HG02588 (cell line): ENCODE measurements around the gene ITPRIPL1.

Source experiments
- ATAC-seq: cut with Tn5 transposase; IDR thresholded peaks from one replicate; pipeline ENCODE4 v1.9.1; 2021; ENCODE audit warnings: mild to moderate bottlenecking, moderate library complexity; ENCODE audit not compliant: unreplicated experiment

Gene ITPRIPL1

DNA sequence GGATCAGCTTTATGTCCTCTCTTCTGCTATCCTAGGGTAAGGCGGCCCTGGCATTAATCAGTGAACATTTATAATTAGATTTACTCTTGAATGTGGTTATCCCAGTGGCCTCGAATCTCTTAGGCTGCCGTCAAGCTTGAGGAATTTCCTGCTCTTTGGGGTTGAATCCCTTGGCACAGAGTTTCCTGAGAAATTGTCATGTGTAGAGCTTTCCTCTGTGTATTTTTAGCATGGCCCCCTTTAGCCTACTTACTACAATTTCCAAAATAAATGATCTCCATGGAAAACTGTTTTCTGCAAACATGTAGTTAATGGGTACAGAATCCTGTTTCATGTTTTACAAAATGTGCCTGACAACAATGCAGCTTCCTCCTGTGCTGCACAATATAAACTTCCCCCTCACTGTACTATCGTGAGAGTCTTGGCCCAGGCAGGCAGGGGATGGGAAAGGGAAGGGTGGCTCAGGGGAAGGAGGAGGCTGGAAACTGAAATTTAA lies 28.5 kb downstream of the ITPRIPL1 start:
- no peak for ATAC-seq

DNA sequence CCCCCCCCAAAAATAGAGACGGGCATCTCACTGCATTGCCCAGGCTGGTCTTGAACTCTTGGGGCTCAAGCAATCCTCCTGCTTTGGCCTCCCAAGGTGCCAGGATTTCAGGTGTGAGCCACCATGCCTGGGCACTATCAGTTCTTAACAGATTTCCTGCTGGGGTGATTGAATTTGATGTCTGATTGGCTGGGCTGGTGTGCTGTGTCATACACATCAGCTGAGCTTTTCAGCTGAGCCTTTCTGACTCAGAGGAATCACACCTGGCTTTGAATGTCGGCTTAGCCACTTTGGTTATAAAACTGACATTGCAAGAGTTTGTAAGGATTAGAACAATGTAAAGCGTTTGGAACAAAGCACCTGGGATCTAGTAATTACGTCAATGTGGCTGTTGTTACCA lies 29.4 kb downstream of the ITPRIPL1 start:
- ATAC-seq = no peak

DNA sequence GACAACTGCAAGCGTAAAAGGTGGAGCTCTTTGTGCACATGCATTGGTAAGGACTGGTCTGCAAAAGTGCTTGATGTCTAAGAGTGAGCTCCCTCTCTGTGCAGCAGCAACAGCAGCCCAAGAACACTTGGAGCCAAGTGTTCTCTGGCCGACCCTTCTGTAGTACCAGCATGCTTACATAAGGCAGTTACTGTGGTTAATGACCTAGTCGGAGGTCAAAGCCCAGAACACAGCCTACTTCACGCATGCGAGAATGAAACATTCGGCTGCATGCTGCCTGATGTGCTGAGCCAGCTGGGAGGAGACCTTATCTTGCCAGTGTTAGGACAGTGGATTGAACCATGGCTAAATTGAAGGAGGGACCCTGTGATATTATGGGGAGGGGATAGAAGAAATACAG lies 31.8 kb downstream of the ITPRIPL1 start:
- no peak for ATAC-seq

DNA sequence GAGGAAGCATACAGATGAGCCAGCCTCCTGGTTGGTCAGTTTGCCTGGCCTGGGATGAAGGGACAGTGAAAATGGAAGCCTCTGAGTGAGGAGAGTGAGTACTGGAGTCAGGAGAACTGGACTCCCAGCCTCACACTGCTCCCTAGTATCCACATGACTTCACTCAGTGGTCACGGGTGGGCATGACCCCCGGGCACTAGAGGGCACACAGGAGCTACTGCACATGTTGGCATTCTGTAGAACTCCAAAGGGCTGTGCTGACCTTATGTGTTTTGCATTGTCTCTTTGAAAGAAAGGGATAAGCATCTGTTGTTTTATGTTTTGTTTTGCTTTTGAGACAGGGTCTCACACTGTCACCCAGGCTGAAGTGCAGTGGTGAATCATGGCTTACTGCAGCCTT lies 34.2 kb downstream of the ITPRIPL1 start:
- no peak for ATAC-seq

DNA sequence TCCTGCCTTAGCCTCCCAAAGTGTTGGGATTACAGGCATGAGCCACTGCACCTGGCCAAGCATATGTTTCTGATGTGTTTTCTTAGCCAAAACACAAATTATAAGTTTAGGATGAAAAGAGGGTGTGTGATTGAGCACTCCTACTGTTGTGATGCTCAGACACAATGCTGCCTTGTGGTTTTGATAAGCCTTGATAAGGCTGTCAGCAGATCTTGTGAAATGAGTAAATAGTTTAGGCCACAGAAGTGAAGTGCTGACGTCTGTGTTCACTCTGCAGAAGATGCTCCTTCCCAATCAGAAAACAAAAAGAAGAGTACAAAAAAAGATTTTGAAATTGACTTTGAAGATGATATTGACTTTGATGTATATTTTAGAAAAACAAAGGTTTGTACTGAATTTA lies 34.7 kb downstream of the ITPRIPL1 start:
- no peak for ATAC-seq

DNA sequence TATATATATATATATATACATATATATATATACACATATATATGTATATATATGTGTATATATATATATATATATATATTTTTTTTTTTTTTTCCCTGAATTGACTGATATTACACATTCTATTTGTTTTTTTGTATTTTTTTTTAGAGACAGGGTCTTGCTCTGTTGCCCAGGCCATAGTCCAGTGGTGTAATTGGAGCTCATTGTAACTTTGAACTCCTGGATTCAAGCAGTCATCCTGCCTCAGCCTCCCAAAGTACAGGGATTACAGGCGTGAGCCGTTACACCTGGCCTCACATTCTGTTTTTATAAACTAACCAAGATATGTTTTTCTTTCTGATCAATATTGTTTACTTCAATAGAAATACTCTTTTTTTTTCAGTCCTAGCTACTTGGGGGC lies 36.6 kb downstream of the ITPRIPL1 start:
- no peak for ATAC-seq

DNA sequence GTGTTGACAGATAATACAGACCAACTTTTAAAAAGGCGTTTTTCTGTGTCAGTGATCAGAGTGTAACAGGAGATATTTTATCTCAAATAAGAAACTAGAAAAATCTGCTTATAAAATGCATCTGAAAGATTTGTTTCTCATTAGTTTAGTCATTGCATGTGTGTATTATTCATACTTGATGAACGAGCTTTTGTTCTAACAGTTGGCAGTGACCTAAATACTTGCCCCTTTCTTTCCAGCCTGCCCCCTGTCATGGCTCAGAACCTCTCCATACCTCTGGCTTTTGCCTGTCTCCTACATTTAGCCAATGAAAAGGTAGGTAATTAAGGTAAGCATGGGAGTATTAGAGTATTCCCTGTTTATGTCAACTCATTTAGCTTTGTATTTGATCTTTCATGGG lies 44.1 kb downstream of the ITPRIPL1 start:
- no peak for ATAC-seq

DNA sequence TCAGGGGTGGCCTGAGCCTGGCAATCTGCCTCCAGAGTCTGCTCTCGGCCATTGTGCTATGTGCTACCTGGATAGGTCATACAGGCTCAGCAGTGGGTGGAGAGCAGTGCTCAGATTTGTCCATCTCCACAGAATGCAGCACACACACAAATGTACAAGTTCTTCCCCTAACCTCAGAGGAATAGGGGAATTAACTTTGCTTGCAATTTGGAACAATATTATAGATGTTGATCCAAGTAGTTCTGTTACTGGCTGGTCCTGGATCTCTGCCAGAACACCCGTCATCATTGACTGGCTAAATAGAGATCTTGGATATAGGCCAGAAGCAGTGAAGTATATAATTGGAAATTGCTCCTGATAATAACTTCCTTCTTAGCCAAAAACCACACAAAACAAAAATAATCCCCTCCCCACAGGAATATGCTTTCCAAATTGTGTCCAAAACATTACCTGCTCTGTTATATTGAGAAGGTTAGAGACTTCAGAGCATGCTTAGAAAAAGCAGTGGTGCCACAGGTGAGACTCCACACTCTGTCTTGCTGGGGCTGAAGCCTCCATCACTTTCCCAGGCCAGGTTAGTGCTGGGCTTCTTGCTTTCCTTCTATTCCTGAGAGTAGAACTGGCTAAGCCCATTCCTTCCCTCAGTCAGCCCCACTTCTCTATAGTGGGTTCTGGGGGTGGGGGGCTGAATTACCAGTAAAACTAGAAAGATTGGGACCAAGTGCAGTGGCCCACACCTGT lies 49.3 kb downstream of the ITPRIPL1 start:
- ATAC-seq = no peak
